Adipose tissue (tissue), 3 donors: ENCODE data around the gene IKBKE. TPM values are rescaled to one million over a fixed set of nuclear protein-coding genes. Genes with fewer than 3 reads are reported as not detected.

Experiments
- H3K27ac ChIP-seq: one replicate; pipeline ENCODE4 v1.5.1; 2013; ENCODE audit warnings: low read depth, low read length
- WGBS, 3 donors: extraction: QIAGEN DNeasy Blood & Tissue Kit; methylation state at CpG; one replicate each; pipeline ENCODE4 v1.1.7; 2013; 5-methylcytosine and 5-hydroxymethylcytosine counted together
- polyA plus RNA-seq, 3 donors: library from polyadenylated mRNA; stranded (reverse); fragments of 200-250 nt; gene quantifications; one replicate each; pipeline ENCODE4 v1.2.3, GENCODE V29; 2013
- donor health status: healthy with polysubstance abuse.
- donor health status: Bipolar disorder and iron deficiency.
- donor health status: healthy.

Gene IKBKE
- 1 to 10 TPM; 2.0 to 2.8 (median 2.5) TPM for polyA plus RNA-seq

DNA sequence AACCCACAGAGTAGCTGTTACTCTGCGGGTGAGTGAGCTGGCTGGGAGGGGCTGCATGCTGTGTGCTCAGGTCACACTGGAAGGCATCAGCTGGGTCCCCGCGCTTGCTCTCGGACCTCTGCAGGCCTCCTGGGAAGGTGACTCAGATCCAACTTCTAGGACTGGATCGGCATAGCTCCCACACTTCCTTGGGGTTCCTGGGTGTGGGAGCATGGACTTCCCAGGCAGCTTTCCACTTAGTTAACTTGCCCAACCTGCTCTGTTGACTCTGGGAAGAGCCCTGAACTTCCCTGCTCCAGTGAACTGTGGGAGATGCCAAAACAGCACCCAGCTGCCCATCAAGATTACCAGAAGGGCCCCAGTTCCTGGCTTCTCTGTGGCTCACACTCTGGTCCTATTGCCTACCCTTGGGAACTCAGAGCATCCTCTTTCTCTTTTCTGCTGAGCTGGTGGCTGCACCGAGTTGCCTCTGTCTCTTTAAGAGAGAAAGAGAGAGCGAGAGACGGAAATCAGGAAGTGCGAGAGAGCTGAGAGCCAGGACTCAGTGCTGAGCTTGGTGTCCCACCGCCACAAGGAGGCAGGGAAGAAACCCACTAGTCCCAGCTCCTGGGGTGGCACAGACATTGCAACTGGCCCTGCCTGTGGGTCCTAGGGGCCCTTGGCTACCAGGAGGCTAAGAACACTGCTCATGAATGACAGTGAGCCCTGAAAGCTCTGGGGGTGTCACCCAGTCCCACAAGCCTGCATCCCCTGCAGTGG, at the start of gene IKBKE:
TSS of gene IKBKE (plus strand) at position 544 of the 759 bp plus-strand sequence. CDS start 2,752 bp downstream, outside the sequence.
- whole genome bisulfite sequencing, 3 donors: 12 to 25% (median 16%) methylated on average over 9 to 10 of the region's 10 CpGs
- H3K27ac ChIP-seq: no peak within 1 kb of the TSS

DNA sequence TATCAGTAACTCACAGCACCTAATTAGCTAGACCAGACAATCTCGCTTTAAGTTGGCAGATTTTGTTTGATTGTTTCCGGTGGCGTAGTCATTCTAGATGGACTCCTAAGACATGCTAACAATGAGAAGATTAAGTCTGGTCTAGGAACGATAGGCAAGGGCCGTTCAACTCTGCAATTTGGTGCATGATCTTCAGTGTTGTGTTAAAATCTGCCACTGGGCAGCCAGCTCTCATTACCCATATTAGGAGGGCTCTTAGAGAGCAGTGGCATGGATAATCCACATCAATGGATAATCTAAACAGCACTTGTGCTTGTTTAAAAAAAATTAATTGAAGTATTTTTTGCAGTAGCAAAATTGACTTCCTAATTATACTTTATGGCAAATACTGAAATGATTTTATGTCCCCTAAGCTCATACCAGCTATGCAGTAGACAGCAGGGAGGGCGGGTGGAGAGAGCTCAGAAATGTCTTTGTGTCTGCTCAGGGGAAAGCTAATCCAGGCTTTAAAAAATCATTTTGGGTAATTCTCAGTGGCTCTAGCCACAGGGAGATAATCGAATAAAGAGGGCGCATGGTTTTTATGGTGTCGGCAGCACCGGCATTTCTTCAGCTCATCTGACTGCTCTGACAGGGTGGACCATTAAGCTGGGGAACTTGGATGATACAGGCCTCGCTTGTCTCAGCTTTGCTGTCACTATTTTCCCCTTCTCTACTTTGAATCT, 48.5 kb upstream of the IKBKE start:
- 88 to 95% (median 92%) methylated on average over 11 of the region's 11 CpGs for WGBS, 3 donors
- no peak overlapping the region for H3K27ac ChIP-seq

DNA sequence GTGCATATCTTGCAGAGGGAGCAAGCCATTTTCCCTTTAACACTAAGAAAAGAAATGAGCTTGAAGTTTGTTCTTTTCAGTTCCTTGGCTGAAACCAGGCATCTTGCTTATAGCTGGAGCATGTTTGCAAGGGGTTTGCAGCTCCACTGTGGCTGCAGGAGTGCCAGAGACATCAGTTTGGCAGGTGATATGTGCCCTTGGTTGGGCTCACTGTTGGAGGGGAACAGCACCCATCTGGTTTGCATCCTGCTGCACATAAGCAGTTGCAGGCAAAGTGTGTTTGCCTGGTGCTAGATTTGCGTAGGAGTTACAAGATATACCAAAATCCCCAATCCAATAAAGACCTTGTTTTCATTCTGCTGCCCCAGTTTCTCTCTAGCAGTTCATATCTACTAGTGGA, 47.8 kb upstream of the IKBKE start:
- 96 to 100% (median 98%) methylated on average over 1 of the region's 1 CpG for WGBS, 3 donors
- H3K27ac ChIP-seq: no peak overlapping the region

DNA sequence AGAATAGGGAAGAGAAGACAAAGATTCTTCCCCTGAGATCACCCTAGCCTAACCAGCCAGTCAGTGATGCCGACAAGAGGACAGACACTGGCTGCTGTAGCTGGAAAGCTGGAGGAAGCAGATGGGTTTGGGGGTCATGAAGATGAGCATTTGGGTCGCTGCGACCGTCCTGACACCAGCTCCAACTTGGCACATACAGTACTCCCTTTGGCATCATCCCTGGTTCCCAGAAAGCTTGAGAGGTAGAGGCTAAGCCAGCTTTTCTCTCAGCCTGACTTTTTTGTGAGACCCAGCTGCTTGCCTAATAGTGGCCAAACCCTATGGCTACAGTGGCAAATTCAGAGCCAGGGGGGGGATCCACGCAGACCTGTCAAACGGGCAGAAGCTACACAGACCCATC, 43.0 kb upstream of the IKBKE start:
- WGBS, 3 donors: 93 to 97% (median 96%) methylated on average over 6 of the region's 6 CpGs
- no peak overlapping the region for H3K27ac ChIP-seq

DNA sequence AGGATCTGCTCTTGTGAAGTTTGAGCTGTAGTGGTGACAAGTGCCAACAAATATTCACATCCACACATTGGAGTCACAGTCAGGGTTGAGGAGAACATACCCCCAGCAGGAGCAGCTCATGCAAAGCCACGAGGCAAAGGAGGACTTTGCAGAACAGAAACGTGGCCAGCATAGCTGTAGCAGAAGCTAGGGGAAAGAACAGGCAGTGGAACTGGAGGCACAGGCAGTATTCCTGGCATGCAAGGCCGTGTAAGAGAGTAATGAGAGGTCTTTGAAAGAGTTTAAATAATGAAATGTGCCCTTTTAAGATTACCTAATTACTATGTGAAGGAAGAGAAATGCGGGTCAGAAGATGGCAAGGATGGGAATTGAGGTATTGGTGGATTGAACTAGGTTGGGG, 40.9 kb upstream of the IKBKE start:
- H3K27ac ChIP-seq: no peak overlapping the region
- WGBS, 3 donors: 84 to 89% (median 85%) methylated on average over 4 of the region's 4 CpGs

DNA sequence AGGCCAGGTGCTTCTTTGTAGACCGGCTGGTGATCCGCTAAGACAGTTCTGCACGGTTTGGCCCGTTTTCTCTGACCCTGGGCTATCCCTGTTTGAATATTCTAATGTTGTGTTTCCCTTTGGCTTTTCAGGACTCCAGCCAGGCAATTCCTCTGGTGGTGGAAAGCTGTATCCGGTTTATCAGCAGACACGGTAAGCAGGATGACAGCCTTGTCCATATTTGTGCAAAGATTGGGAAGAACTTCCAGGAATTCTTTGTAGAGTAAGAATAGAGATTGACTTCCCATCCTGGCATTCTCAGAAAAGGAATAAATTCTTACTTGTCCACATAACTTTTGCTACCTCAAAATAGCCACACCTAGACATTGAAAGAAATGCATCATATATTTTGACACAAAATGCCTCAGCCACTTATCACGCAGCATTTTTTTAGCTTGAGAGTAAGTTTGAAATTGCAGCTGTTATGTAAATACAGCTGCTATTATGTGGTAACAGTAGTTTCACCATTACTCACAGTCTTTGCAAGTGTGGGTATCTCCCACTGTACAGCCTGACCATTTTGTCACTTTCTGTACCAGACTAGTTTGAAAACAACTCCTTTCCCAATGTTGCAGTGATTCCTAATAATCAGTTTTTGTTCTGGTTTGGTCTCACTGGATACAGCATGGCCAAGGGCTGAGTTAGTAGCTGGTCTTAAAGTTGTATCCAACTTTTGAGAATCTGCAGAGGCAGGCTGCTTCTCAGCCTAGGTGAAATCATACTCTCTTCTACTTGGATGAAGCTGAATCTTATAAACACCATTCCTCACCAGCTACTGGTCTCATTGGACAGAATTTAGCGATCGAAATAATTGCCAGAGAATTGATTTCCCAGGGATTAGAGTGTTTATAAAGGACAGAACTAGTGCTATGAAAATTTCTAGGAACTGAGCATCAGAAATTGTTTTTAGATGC, 40.0 kb upstream of the IKBKE start:
- H3K27ac ChIP-seq: no peak overlapping the region
- WGBS, 3 donors: 56 to 70% (median 70%) methylated on average over 9 of the region's 9 CpGs

DNA sequence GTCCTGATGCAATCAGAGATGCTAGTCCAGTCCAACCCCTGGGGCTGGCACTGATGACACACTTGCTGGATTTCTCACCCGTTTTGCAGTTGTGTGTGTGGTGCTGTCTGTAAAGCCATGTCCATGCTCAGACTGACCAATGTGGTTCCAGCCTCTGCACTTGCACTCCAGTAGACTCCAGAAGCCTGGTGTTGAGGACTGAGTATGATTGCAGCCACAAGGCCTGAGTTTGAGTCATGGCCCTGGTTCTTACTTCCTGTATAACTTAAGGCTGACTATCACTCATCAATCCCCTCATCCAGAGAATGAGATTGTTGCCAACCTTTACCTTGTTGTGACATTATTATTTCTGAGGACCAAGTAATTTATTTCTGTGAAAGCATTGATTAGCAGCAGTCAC, 34.8 kb upstream of the IKBKE start:
- WGBS, 3 donors: 85 to 93% (median 86%) methylated on average over 1 of the region's 1 CpG
- H3K27ac ChIP-seq: no peak overlapping the region

DNA sequence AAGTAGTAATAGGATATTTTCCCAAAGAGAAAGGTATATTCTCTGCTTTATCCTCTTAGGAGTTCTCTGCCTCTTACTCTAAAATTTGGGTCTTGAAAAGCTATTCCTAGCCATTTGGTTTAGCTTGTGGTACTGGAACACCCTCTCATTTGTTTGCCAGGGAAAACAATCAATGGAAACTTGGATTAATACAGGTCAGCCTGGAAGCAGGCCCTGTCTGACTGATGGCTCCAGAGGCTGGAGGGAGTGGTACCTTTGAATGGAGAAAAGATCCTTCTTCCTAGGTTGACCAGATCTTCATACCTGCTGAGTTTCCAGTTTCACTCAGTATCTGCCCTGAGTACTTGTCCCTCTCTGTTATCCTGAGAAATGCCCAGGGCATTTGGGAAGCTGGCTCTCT, 31.7 kb upstream of the IKBKE start:
- H3K27ac ChIP-seq: no peak overlapping the region

DNA sequence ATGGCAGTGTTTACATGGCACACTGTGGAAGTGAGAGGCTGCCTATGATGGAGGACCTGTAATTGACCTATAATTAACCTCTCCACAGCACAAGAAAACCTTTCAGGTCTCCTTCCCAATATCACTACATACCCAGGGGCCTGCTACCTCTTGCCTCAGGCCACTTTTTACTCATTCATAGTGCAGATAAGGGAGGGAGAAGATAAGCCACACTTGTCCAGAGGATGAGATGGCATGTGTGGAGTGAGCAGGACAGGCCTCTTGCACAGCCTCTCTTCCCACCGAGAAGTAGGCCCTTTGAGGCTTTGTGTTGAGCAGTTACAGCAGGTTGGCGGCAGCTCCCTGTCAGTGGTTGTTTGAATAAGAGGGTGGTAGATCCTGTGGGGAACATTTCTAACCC, 31.1 kb upstream of the IKBKE start:
- WGBS, 3 donors: 83 to 93% (median 85%) methylated on average over 2 of the region's 2 CpGs
- no peak overlapping the region for H3K27ac ChIP-seq

DNA sequence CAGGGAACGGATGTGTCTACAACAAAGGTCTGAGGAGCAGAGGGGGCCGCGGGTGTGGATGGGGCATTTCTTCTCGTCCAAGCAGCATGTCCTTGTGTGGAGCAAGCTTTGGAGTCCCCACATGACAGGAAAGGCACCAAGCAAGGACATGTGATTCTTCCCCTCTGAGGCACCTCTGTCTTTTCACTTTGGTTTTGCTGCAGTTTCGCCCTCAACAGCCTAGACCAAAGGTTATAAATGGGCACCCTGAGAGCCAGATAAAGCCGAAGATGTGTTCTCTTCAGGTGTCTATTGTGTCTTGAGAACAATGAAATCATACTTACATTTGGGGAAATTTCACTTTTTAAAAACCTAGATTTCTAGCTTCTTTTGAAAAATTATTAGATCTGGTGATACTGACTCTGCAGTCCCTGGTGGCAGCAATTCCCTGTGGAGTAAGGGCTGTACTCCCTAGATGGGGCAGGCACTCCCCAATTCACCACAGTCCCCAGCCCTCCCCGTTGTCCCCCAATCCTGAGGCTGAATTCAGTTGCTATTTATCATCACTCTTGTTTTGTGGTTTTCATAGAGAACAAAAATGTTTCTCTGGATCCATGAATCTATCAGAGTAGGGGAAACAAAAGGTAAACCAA, 28.8 kb upstream of the IKBKE start:
- 92 to 96% (median 95%) methylated on average over 7 of the region's 7 CpGs for WGBS, 3 donors
- H3K27ac ChIP-seq: no peak overlapping the region

DNA sequence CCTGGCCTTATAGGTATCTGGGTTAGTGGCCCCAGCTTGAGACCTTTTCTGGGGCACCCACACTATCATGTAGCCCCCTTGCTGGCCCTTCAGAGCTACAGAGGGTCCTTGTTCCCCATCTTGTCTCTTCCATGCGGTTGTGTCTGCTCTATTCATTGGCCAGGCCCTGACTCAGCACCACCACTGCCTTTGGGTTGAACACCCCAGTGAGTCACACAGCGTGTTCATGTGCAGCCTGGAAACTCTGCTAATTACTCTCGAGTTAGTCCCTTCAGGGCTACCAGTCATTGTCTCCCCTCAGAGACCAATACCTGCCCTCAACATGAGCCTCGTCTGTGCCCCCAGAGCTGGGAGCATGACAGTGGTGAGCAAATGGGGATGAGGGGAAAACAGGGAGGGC, 28.2 kb upstream of the IKBKE start:
- 88 to 93% (median 90%) methylated on average over 4 of the region's 4 CpGs for WGBS, 3 donors
- no peak overlapping the region for H3K27ac ChIP-seq

DNA sequence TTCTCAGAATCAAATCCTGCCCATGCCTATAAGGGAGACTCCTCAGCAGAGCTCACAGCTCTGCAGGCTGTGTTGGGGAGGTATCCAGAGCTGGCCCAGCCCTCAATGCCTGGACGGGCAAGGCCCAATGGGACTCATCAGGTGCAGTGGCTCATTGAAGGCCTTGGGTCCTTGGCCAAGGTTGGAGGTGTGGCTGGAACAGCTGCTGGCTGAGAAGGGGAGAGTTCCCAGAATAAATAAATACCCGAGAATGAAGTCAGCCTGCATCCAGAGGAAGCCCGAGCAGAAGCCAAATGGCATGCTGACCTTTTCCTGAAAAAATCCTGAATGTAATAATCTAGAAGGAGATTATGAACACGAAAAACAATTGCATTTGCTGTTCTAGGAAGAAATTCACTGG, 25.2 kb upstream of the IKBKE start:
- H3K27ac ChIP-seq: no peak overlapping the region
- 24 to 55% (median 39%) methylated on average over 4 of the region's 4 CpGs for WGBS, 3 donors

DNA sequence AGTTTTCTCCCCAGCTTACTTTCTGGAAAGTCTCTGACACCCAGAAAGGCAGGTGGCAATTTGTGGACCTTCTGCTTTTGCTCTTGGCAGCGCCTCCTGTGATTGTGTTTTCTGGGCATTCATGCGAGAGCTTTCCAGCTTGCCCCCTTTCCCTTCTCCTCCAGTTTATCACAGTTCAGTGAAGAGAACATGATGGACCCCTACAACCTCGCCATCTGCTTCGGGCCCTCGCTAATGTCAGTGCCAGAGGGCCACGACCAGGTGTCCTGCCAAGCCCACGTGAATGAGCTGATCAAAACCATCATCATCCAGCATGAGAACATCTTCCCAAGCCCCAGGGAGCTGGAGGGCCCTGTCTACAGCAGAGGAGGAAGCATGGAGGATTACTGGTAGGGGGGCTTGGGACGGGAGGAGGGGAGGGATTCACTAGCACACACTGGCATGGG, 24.3 kb upstream of the IKBKE start:
- no peak overlapping the region for H3K27ac ChIP-seq
- WGBS, 3 donors: 94 to 97% (median 97%) methylated on average over 8 of the region's 8 CpGs

DNA sequence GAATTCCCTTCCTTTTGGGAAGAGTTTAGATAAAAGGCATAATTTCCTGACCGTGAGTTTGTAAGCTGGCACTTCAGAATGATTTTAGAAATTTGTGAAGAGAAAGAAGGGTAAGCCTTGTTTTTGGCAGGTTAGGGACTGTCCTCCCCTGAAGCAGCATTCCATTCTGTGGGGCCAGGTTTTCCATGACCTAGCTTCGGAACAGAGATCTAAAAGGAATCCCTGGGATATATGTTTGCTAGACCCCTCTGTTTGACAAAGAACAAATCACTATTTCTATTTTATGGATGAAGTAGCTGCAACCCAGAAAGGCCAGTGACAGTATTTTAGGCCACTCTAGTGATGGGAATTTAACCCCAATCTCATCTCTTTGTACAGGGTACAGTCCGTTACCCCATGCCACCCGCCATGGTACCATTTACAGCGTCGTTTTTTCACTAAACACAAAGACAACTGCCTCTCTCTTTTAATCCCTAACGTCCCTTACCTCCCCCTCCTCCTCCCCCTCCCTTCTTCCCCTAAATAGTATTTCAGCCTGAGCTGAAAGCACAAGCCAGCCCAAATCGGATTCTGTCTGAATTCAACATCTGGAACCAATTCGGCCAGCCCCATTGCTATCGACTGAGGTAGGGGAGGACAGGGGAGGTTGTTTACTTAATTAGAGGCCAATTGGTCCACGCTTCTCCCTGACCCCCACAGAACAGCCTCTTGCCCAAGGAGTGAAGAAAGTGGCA, 23.4 kb upstream of the IKBKE start:
- no peak overlapping the region for H3K27ac ChIP-seq
- 80 to 89% (median 83%) methylated on average over 11 of the region's 11 CpGs for WGBS, 3 donors

DNA sequence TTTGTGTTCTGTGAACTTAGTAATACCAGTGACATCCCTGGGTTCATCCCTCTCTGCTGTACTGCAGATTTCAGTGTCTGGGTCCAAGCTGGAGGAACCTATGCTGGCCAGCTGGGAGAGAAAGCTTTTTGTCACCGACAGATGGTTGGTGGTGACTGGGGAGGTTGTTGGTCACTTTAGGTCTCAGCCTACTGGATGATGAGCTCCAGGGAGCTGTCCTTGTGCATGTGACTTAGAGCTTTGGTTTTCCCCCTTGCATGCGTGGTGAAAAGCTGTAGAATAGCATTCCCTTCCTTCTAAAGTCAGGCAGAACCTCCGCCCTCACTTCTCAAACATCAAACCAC, 22.9 kb upstream of the IKBKE start:
- WGBS, 3 donors: 69 to 90% (median 75%) methylated on average over 3 of the region's 3 CpGs
- no peak overlapping the region for H3K27ac ChIP-seq

DNA sequence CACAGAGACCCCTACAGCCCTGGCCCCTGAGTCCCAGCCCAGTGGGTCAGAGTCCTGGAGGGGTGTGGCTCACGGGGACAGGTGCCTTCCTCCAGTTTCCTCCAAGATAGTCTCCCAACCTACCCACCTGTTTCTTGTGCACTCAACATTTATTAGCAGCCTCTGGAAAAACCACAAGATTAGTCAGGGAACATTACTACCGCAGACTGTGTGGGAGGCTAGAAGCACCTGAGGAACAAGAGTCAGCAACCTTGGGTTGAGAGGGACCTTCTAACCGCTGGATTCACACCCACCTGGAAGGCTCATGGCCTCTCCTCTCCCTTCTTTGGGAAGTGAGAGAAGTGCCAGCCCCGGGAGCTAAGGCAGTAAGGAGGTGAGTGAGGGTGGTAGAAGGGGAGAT, 22.5 kb upstream of the IKBKE start:
- 84 to 96% (median 93%) methylated on average over 4 of the region's 4 CpGs for WGBS, 3 donors
- no peak overlapping the region for H3K27ac ChIP-seq

DNA sequence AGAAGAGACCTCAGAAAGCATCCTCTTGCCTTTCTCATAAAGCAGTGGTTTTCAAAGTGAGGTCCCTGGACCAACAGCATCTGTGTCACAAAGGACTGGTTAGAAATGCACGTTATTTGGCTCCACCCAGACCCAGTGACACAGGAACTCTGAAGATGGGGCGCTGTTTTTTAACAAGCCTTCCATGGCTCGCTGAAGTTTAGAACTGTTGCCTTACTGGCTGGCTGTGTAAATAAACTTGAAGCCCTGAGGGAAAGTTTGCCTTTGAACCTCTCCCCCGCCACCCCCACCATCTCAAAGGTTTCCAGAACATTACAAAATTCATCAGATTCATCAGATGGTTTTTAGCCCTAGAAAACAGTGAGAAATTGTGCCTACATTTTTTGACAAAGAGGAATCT, 21.8 kb upstream of the IKBKE start:
- 76 to 95% (median 90%) methylated on average over 4 of the region's 4 CpGs for WGBS, 3 donors
- no peak overlapping the region for H3K27ac ChIP-seq

DNA sequence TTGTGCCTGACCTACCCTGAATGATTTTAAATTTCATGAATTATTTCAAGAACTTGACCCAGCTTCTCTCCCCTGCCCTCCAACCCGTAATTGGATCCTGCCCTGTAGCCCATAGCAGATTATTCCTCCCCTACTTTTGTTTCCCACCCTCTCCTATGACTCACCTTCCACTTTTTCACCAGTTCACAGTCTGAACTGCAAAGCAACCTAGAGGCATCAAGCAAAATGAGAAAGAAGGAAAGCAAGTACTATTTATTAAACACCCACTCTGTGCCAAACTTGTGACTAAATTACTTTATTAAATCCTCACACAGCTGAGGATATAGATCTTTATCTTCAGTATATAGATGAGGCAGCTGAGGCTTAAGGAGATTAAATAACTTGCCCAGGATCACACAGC, 20.7 kb upstream of the IKBKE start:
- H3K27ac ChIP-seq: no peak overlapping the region
- 83 to 96% (median 89%) methylated on average over 1 of the region's 1 CpG for WGBS, 3 donors
